ENCODE results near the gene PRPF4. TPM values are rescaled to one million over a fixed set of nuclear protein-coding genes. Genes with fewer than 3 reads are reported as not detected.

Gene PRPF4
- total RNA-seq, 1 donor from 2014 or later: 5.4 TPM

- no peaks in the 10 kb centered on the region for H3K27me3 ChIP-seq
- H3K9me3 ChIP-seq: no peaks in the 10 kb centered on the region
- H3K36me3 ChIP-seq: peaks cover 51 to 70% of the 10 kb centered on the region in 2 donors
- TF ChIP-seq, protein P1, sequence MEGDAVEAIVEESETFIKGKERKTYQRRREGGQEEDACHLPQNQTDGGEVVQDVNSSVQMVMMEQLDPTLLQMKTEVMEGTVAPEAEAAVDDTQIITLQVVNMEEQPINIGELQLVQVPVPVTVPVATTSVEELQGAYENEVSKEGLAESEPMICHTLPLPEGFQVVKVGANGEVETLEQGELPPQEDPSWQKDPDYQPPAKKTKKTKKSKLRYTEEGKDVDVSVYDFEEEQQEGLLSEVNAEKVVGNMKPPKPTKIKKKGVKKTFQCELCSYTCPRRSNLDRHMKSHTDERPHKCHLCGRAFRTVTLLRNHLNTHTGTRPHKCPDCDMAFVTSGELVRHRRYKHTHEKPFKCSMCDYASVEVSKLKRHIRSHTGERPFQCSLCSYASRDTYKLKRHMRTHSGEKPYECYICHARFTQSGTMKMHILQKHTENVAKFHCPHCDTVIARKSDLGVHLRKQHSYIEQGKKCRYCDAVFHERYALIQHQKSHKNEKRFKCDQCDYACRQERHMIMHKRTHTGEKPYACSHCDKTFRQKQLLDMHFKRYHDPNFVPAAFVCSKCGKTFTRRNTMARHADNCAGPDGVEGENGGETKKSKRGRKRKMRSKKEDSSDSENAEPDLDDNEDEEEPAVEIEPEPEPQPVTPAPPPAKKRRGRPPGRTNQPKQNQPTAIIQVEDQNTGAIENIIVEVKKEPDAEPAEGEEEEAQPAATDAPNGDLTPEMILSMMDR (IDR thresholded peaks at IDR 0.05): no peak
- H3K27ac ChIP-seq: no peak overlapping the region
- no peak for DNase-seq (ENCODE audit: low spot score in 2 of 2)
- no peak overlapping the region for H3K4me3 ChIP-seq
- peaks cover 0 to 2% of the 10 kb centered on the region in 2 donors for H3K4me1 ChIP-seq
- intact Hi-C loops (cut with DNase I): no loop called here
Measured at GRCh38 chr9:113269355-113269754, 6.1 kb upstream of the PRPF4 start.

- Histone ChIP-seq H3K27ac (no peak overlapping the region), H3K4me3 (no peak overlapping the region), H3K36me3 (peaks cover 51 to 70% of the 10 kb centered on the region in 2 donors), H3K9me3 (no peaks in the 10 kb centered on the region), H3K27me3 (no peaks in the 10 kb centered on the region), H3K4me1 (peaks cover 0 to 2% of the 10 kb centered on the region in 2 donors)
- DNase-seq (ENCODE audit: low spot score in 2 of 2): no peak
- TF ChIP-seq, protein P1 (IDR thresholded peaks at IDR 0.05): no peak
- intact Hi-C loops (cut with DNase I): no loop called here
Measured at GRCh38 chr9:113269871-113270270, 5.6 kb upstream of the PRPF4 start.

DNA sequence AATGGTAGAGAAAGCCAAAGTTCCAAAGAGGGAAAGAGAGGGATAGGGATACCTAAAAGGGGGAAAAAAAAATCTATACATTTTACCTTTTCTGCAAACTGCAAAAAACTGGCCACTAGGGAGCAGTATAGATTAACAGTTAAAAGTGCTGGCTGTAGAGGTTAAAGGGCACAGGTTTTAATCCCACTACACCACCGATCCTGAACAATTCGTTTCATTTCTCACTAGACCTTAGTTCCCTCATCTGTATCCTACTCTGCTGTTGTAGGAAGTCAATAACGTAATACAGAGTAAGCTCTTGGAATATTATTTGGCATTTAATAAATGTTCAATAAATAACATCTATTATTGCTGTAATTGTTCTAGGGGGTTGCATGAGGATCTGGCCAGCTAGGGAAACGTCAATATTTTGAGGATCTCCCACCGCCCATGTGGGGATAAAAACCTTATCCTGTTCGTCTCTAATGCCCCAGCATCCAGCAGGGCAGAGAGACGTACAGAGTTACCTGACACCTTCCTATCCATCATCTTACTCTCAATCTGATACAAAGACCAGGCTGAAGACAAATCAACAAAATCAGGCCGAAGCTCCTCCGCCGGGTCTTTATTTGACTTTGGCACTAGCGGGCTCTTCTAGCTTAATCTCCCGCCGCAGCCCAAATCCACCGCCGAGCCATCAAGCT lies 843 bp upstream of the PRPF4 start:
- H3K4me1 ChIP-seq: peaks cover 3 to 15% of the 10 kb centered on the region in 2 donors
- TF ChIP-seq, protein P1 (IDR thresholded peaks at IDR 0.05): peak; percentile 48 to 66 (median 62)
- H3K27ac ChIP-seq: peak overlapping the region; percentile 91 to 93
- H3K4me3 ChIP-seq: peak overlapping the region; percentile 79 to 81
- no peak for DNase-seq (ENCODE audit: low spot score in 2 of 2)
- peaks cover 43 to 61% of the 10 kb centered on the region in 2 donors for H3K36me3 ChIP-seq
- no peaks in the 10 kb centered on the region for H3K27me3 ChIP-seq
- intact Hi-C loops (cut with DNase I): loop anchor here (1.0 to 5.0 kb wide), 7 partner anchors 53 to 384 kb away; partner anchors contain the start of genes ALAD, C9orf43, FKBP15 and POLE3
- H3K9me3 ChIP-seq: no peaks in the 10 kb centered on the region

DNA sequence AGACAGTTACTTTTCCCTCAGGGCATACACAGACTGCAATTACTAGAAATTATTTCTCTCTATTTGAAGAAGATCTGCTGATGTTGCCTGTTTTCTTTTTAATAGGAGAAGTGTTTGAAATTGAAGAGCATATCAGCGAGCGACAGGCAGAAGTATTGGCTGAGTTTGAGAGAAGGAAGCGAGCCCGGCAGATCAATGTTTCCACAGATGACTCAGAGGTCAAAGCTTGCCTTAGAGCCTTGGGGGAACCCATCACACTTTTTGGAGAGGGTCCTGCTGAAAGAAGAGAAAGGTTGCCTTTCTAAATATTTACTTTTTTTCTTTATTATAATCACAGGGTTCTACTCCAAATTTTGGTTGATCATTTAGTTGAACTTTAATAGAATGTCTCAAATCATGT lies 3.4 kb downstream of the PRPF4 start:
- H3K27me3 ChIP-seq: no peaks in the 10 kb centered on the region
- no peaks in the 10 kb centered on the region for H3K9me3 ChIP-seq
- no peak overlapping the region for H3K4me3 ChIP-seq
- H3K36me3 ChIP-seq: peaks cover 54 to 66% of the 10 kb centered on the region in 2 donors
- no peak for DNase-seq (ENCODE audit: low spot score in 2 of 2)
- H3K27ac ChIP-seq: no peak overlapping the region
- intact Hi-C loops (cut with DNase I): loop anchor here (5.0 kb wide), 1 partner anchor 308 kb away; no protein-coding TSS in a partner anchor
- TF ChIP-seq, protein P1 (IDR thresholded peaks at IDR 0.05): no peak
- peaks cover 3 to 15% of the 10 kb centered on the region in 2 donors for H3K4me1 ChIP-seq

DNA sequence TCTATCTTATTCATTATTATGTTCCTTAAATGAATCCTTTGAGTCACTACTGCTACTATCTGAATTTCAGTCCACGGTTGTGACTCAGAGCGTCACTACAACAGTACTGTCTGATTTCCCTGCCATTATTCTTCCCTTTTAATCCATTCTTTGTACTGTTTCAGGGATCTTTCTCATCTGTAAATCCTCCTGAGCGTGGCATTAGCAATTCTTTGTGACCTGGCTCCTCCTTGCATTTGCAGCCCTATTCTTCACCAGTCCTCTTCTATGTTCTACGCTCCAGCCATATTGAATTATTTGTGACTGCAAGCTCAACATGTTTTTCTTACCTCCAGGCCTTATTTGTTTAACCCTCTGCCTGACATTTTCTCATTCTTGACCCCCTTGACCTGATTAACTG lies 5.9 kb downstream of the PRPF4 start:
- TF ChIP-seq, protein P1 (IDR thresholded peaks at IDR 0.05): no peak
- Histone ChIP-seq H3K4me3 (no peak overlapping the region), H3K27me3 (no peaks in the 10 kb centered on the region), H3K27ac (no peak overlapping the region), H3K9me3 (no peaks in the 10 kb centered on the region), H3K36me3 (peaks cover 77 to 87% of the 10 kb centered on the region in 2 donors), H3K4me1 (peaks cover under 1 to 11% of the 10 kb centered on the region in 2 donors)
- no peak for DNase-seq (ENCODE audit: low spot score in 2 of 2)
- intact Hi-C loops (cut with DNase I): no loop called here
